HepG2 (cell line): ENCODE results near the gene PARP6. TPM values are rescaled to one million over a fixed set of nuclear protein-coding genes. Genes with fewer than 3 reads are reported as not detected.

Experiments
- polyA plus RNA-seq, 8 experiments: library from polyadenylated mRNA; depleted of rRNA in 3 of 8; stranded (reverse) in 7 of 8; unstranded in 1 of 8; fragments of >200 nt; fragmentation: Illumina TruSeq in 4 of 8; extraction: Trizol in 4 of 8; gene quantifications; 2 replicates each; pipeline versions ENCODE4 v1.2.1 to v1.2.3, GENCODE V29; 2011 to 2016; ENCODE audit warnings: low read depth in 4 of 8, missing spikeins in 1 of 8, mixed read lengths in 1 of 8; ENCODE audit not compliant: insufficient read depth in 1 of 8
- total RNA-seq, 5 experiments: library from RNA; depleted of rRNA; stranded (reverse); fragments of >200 nt; fragmentation: Illumina TruSeq; extraction: Trizol; gene quantifications; 2 replicates each; pipeline ENCODE4 v1.2.3, GENCODE V29; 2016; ENCODE audit warnings: low read depth in 1 of 5

Gene PARP6
- total and polyA plus RNA-seq, 2 of the 13 experiments (the other 11 are each of a cell fraction or from before 2014, with no cell fraction given) = 0.22 to 0.87 TPM

Other genes starting within 250 kb of the PARP6 start
- 12.9 and 15.3 TPM in 2 replicates for gene MYO9A, start 154.4 kb downstream of the PARP6 start, total RNA-seq (2016; rRNA removed; fragmentation: Illumina TruSeq; extraction: Trizol)
- 4.8 and 5.8 TPM in 2 replicates for gene MYO9A, start 154.4 kb downstream of the PARP6 start, polyA plus RNA-seq (2011; rRNA removed)
- 2.7 and 4.2 TPM in 2 replicates for gene SENP8, start 154.2 kb downstream of the PARP6 start, total RNA-seq (2016; rRNA removed; fragmentation: Illumina TruSeq; extraction: Trizol)
- 2.8 and 3.0 TPM in 2 replicates for gene SENP8, start 154.2 kb downstream of the PARP6 start, polyA plus RNA-seq (2011; rRNA removed)
- gene GRAMD2A, start 74.8 kb downstream of the PARP6 start, total RNA-seq (2016; rRNA removed; fragmentation: Illumina TruSeq; extraction: Trizol) = 0.32 TPM in 1 of 2 replicates, not detected in the other
- gene GRAMD2A, start 74.8 kb downstream of the PARP6 start, polyA plus RNA-seq (2011; rRNA removed) = 0.04 and 0.13 TPM in 2 replicates
- gene PKM, start 41.4 kb downstream of the PARP6 start, total RNA-seq (2016; rRNA removed; fragmentation: Illumina TruSeq; extraction: Trizol) = 488 and 574 TPM in 2 replicates
- gene PKM, start 41.4 kb downstream of the PARP6 start, polyA plus RNA-seq (2011; rRNA removed) = 766 and 780 TPM in 2 replicates
- gene CELF6, start 47.6 kb upstream of the PARP6 start, total RNA-seq (2016; rRNA removed; fragmentation: Illumina TruSeq; extraction: Trizol) = 0.10 and 0.49 TPM in 2 replicates
- gene CELF6, start 47.6 kb upstream of the PARP6 start, polyA plus RNA-seq (2011; rRNA removed) = 0.94 and 1.3 TPM in 2 replicates
- 47.4 and 106 TPM in 2 replicates for gene HEXA, start 103.5 kb upstream of the PARP6 start, total RNA-seq (2016; rRNA removed; fragmentation: Illumina TruSeq; extraction: Trizol)
- 215 and 219 TPM in 2 replicates for gene HEXA, start 103.5 kb upstream of the PARP6 start, polyA plus RNA-seq (2011; rRNA removed)
- not detected in 2 replicates for gene TMEM202, start 125.8 kb upstream of the PARP6 start, total RNA-seq (2016; rRNA removed; fragmentation: Illumina TruSeq; extraction: Trizol)
- not detected in 2 replicates for gene TMEM202, start 125.8 kb upstream of the PARP6 start, polyA plus RNA-seq (2011; rRNA removed)
- gene ARIH1, start 201.8 kb upstream of the PARP6 start, total RNA-seq (2016; rRNA removed; fragmentation: Illumina TruSeq; extraction: Trizol) = 59.8 and 86.6 TPM in 2 replicates
- gene ARIH1, start 201.8 kb upstream of the PARP6 start, polyA plus RNA-seq (2011; rRNA removed) = 38.8 TPM in 2 replicates